ENCODE measurements around the gene SLC13A2.
"Not testable (repeated sequence)": the region's sequence is repeated elsewhere in the genome, so short reads cannot be mapped to it uniquely, and the experiment has no call there.

The SLC13A2 gene, protein sequence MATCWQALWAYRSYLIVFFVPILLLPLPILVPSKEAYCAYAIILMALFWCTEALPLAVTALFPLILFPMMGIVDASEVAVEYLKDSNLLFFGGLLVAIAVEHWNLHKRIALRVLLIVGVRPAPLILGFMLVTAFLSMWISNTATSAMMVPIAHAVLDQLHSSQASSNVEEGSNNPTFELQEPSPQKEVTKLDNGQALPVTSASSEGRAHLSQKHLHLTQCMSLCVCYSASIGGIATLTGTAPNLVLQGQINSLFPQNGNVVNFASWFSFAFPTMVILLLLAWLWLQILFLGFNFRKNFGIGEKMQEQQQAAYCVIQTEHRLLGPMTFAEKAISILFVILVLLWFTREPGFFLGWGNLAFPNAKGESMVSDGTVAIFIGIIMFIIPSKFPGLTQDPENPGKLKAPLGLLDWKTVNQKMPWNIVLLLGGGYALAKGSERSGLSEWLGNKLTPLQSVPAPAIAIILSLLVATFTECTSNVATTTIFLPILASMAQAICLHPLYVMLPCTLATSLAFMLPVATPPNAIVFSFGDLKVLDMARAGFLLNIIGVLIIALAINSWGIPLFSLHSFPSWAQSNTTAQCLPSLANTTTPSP

DNA sequence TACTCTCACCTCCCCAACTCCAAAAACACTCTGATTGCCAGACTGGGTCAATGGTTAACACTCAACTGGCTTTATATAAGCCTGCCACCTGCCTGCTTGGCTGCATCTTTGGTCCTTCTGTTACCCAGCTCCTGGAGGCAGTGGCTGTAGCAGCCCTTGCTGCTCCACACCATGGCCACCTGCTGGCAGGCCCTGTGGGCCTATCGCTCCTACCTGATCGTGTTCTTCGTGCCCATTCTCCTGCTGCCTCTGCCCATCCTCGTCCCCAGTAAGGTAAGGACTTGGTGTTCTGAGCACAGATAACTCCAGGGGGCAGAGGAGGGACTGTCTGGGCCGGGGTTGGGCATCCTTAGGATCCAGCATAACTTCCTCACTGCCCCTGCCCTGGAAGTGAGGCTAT is at the start of gene SLC13A2:
Gene SLC13A2 (plus strand): TSS at position 103 of the 400 bp plus-strand sequence. CDS start 69 bp downstream, at position 172.
- H3K36me3 ChIP-seq (ENCODE audit: control insufficient read depth, insufficient read depth, low read length): no peaks in the 10 kb centered on the region
- no peak within 1 kb of the TSS for H3K4me3 ChIP-seq (ENCODE audit: low read length)
- H3K27me3 ChIP-seq (ENCODE audit: control insufficient read depth, insufficient read depth, low read length): no peaks in the 10 kb centered on the region
- H3K9me3 ChIP-seq (ENCODE audit: control insufficient read depth, low read length): no peaks in the 10 kb centered on the region
- H3K9ac ChIP-seq (ENCODE audit: low read length): no peak within 1 kb of the TSS
- H3K4me1 ChIP-seq (ENCODE audit: control insufficient read depth, insufficient read depth, low read length): peaks cover 55% of the 10 kb centered on the region

DNA sequence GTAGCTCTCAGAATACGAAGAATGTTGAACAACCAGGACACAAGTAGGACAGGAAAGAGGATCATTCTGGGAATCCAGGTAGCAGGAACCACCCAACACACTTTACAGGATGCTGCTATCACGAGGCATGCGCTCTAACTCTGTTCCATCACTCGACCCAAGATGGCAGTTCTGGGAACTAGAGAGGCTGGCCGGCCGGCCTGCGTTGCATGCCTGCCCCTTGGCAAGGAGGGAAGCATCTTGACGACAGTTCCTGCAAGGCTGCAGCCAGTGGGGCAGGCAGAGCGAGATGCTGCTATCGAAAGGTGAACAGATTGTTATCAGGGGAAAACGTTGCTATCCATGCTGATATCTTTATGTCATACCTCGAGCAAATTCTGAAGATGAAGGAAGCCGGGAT is 48.2 kb upstream of the SLC13A2 start:
- Histone ChIP-seq H3K9me3 (ENCODE audit: control insufficient read depth, low read length) (no peaks in the 10 kb centered on the region), H3K9ac (ENCODE audit: low read length) (no peak overlapping the region), H3K4me3 (ENCODE audit: low read length) (no peak overlapping the region), H3K4me1 (ENCODE audit: control insufficient read depth, insufficient read depth, low read length) (peaks cover 15% of the 10 kb centered on the region), H3K27me3 (ENCODE audit: control insufficient read depth, insufficient read depth, low read length) (no peaks in the 10 kb centered on the region), H3K36me3 (ENCODE audit: control insufficient read depth, insufficient read depth, low read length) (no peaks in the 10 kb centered on the region)

DNA sequence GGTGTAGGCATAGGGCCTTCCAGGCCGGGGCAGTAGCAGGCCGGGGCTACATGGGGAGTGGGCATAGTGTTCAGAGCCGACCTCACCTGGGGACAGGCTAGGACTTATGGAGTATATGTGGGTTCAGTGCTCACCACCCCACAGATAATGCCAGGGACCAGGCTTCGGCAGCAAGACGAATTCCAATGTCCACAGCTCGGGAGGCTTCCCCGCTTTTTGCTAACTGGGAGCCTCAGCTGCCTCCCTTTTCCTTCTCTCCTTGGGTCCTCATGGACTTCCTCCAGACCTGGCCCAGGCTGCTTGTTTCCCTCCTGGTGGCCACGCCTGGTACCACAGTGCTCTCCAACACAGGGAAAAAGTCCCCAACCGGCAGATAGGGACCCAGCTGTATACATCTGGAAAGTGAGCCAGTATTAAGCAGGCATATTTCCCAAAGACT is 47.3 kb upstream of the SLC13A2 start:
- H3K36me3 ChIP-seq (ENCODE audit: control insufficient read depth, insufficient read depth, low read length): no peaks in the 10 kb centered on the region
- H3K4me1 ChIP-seq (ENCODE audit: control insufficient read depth, insufficient read depth, low read length): peaks cover 15% of the 10 kb centered on the region
- no peaks in the 10 kb centered on the region for H3K27me3 ChIP-seq (ENCODE audit: control insufficient read depth, insufficient read depth, low read length)
- no peak overlapping the region for H3K9ac ChIP-seq (ENCODE audit: low read length)
- no peaks in the 10 kb centered on the region for H3K9me3 ChIP-seq (ENCODE audit: control insufficient read depth, low read length)
- H3K4me3 ChIP-seq (ENCODE audit: low read length): no peak overlapping the region

DNA sequence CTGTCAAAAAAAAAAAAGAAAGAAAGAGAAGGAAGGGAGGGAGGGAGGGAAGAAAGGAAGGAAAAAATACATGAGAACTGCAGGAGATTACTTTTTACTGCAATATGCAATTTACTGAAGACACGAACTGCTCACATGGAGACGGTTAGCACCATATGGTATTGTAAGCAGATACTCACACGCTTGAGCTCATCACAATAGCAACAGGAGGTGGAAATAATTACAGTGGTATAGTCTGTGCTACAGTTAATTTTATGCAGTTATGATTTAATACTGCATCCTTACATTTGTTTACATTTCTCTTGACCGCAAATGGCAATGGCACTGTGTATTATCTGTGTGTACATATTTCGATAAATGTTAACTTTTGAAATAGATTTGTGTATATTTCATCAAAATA is 46.1 kb upstream of the SLC13A2 start:
- Histone ChIP-seq H3K4me1 (ENCODE audit: control insufficient read depth, insufficient read depth, low read length) (peaks cover 21% of the 10 kb centered on the region), H3K36me3 (ENCODE audit: control insufficient read depth, insufficient read depth, low read length) (no peaks in the 10 kb centered on the region), H3K4me3 (ENCODE audit: low read length) (no peak overlapping the region), H3K9me3 (ENCODE audit: control insufficient read depth, low read length) (no peaks in the 10 kb centered on the region), H3K9ac (ENCODE audit: low read length) (no peak overlapping the region), H3K27me3 (ENCODE audit: control insufficient read depth, insufficient read depth, low read length) (no peaks in the 10 kb centered on the region)

DNA sequence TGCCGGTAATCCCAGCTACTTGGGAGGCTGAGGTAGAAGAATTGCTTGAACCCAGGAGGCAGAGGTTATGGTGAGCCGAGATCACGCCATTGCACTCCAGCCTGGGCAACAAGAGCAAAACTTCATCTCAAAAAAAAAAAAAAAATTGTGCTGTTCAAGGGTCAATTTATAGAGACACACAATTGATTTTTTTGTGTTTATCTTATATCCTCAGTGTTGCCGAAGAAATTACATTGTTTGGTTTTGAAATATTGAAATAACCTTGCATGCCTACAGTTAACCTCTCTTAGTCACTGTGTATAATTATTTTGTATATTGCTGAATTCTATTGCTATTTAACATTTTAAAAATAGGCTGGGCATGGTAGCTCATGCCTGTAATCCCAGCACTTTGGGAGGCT is 45.5 kb upstream of the SLC13A2 start:
- not testable (repeated sequence) for H3K9me3 ChIP-seq (ENCODE audit: control insufficient read depth, low read length); H3K9ac ChIP-seq (ENCODE audit: low read length); H3K4me3 ChIP-seq (ENCODE audit: low read length); H3K27me3 ChIP-seq (ENCODE audit: control insufficient read depth, insufficient read depth, low read length); H3K36me3 ChIP-seq (ENCODE audit: control insufficient read depth, insufficient read depth, low read length)
- peaks cover 25% of the 10 kb centered on the region for H3K4me1 ChIP-seq (ENCODE audit: control insufficient read depth, insufficient read depth, low read length)

DNA sequence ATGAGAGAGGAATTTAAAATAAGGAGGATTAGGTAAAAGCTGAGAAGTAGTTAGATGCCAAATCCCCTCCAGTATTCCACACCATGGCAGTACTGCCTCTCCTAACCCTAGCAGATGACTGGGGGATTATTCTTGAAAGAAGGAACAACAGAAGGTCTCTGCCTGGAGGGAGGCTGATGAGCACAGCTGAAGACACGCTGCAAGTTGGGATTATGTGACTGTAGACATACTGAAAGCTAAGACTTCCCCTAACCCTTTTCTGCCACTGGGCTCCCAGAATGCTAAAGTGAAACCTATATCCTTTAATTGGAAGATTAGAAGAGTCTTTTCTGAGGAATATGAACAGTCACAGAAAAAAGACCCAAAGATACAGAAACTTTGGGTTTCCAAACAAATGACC is 39.7 kb upstream of the SLC13A2 start:
- H3K9me3 ChIP-seq (ENCODE audit: control insufficient read depth, low read length): no peaks in the 10 kb centered on the region
- H3K36me3 ChIP-seq (ENCODE audit: control insufficient read depth, insufficient read depth, low read length): no peaks in the 10 kb centered on the region
- no peak overlapping the region for H3K4me3 ChIP-seq (ENCODE audit: low read length)
- H3K9ac ChIP-seq (ENCODE audit: low read length): no peak overlapping the region
- H3K4me1 ChIP-seq (ENCODE audit: control insufficient read depth, insufficient read depth, low read length): peaks cover 18% of the 10 kb centered on the region
- H3K27me3 ChIP-seq (ENCODE audit: control insufficient read depth, insufficient read depth, low read length): no peaks in the 10 kb centered on the region

DNA sequence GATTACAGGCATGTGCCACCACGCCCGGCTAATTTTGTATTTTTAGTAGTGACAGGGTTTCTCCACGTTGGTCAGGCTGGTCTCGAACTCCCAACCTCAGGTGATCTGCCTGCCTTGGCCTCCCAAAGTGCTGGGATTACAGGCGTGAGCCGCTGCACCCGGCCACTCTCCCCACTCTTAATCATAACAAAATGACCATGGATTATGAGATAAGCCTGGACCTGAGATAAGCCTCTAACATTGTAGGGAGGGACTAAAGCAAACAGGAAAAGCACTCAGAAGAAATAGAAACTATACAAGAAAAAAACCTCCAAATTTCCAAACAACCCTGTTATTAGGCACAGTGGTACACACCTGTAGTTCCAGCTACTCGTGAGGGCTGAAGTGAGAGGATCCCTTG is 39.1 kb upstream of the SLC13A2 start:
- H3K4me1 ChIP-seq (ENCODE audit: control insufficient read depth, insufficient read depth, low read length): peaks cover 17% of the 10 kb centered on the region
- H3K27me3 ChIP-seq (ENCODE audit: control insufficient read depth, insufficient read depth, low read length); H3K4me3 ChIP-seq (ENCODE audit: low read length); H3K9me3 ChIP-seq (ENCODE audit: control insufficient read depth, low read length); H3K36me3 ChIP-seq (ENCODE audit: control insufficient read depth, insufficient read depth, low read length); H3K9ac ChIP-seq (ENCODE audit: low read length): not testable (repeated sequence)

DNA sequence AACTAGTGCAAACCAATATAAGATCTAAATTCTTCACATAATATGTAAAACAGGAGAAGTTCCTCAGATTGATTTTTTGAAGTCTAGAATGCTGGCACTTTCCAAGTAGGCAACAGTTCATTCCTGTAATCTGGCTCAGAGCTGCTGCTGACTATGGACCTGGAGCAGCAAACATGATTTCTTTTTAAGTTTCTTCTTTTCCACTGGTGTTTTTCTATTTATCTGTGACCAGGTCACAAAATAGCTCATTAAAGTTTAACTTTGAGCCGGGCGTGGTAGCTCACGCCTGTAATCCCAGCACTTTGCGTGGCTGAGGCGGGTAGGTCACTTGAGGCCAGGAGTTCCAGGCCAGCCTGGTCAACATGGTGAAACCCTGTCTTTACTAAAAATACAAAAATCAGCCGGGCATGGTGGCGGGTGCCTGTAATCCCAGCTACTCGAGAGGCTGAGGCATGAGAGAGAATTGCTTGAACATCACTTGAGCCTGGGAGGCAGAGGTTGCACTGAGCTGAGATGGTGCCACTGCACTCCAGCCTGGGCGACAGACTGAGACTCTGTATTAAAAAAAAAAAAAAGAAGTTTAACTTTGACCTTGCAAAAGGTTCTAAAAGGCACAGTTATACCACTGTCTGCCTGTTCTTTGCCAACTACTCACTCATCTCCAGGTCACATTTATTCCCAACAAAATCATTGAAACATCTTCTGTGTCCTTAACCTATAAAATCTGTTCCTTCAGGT is 29.4 kb upstream of the SLC13A2 start:
- Histone ChIP-seq H3K36me3 (ENCODE audit: control insufficient read depth, insufficient read depth, low read length) (no peaks in the 10 kb centered on the region), H3K27me3 (ENCODE audit: control insufficient read depth, insufficient read depth, low read length) (no peaks in the 10 kb centered on the region), H3K4me3 (ENCODE audit: low read length) (no peak overlapping the region), H3K9ac (ENCODE audit: low read length) (no peak overlapping the region), H3K9me3 (ENCODE audit: control insufficient read depth, low read length) (no peaks in the 10 kb centered on the region), H3K4me1 (ENCODE audit: control insufficient read depth, insufficient read depth, low read length) (peaks cover 6% of the 10 kb centered on the region)

DNA sequence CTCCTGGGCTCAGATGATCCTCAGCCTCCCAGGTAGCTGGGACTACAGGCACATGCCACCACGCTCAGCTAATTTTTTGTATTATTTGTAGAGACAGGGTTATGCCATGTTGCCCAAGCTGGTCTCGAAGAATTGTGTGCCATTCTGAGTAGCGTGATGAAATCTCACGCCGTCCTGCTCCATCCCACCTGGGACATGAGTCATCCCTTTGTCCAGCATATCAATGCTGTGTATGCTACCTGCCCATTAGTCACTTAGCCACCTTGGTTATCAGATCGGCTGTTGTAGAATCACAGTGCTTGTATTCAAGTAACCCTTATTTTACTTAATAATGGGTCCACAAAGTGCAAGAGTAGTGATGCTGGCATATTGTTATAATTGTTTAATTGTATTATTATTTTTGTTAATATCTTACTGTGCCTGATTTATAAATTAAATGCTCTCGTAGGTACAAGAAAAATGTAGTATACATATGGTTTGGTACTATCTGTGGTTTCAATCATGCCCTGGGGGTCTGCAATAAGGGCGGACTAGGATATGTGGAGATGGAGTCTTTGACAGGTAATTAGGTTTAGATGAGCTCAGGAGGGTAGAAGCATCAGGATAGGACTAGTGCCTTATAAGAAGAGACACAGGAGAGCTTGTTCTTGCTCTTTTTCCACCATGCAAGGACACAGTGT is 26.6 kb upstream of the SLC13A2 start:
- Histone ChIP-seq H3K9me3 (ENCODE audit: control insufficient read depth, low read length) (no peaks in the 10 kb centered on the region), H3K27me3 (ENCODE audit: control insufficient read depth, insufficient read depth, low read length) (no peaks in the 10 kb centered on the region)

DNA sequence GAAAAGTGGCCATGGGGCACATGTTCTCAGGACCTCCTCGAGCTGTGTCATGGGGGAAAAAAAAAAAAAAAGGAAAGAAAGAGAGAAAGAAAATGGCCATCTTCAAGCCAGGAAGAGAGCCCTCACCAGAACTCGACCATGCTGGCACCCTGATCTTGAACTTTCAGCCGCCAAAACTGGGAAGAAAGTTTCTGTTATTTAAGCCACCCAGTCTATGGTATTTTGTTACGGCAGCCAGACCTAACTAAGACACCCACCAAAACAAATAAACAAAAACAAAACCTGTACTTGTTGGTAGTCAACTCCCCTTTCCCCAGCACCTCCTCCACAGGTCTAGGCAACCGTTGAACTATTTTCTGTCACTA is 26.1 kb upstream of the SLC13A2 start:
- peaks cover 6% of the 10 kb centered on the region for H3K4me1 ChIP-seq (ENCODE audit: control insufficient read depth, insufficient read depth, low read length)
- no peak overlapping the region for H3K4me3 ChIP-seq (ENCODE audit: low read length)
- H3K9me3 ChIP-seq (ENCODE audit: control insufficient read depth, low read length): no peaks in the 10 kb centered on the region
- H3K27me3 ChIP-seq (ENCODE audit: control insufficient read depth, insufficient read depth, low read length): no peaks in the 10 kb centered on the region
- H3K36me3 ChIP-seq (ENCODE audit: control insufficient read depth, insufficient read depth, low read length): no peaks in the 10 kb centered on the region
- H3K9ac ChIP-seq (ENCODE audit: low read length): no peak overlapping the region

More for the DNA sequence above, 26.6 kb upstream of the SLC13A2 start:
- Histone ChIP-seq H3K4me3 (ENCODE audit: low read length) (no peak overlapping the region), H3K36me3 (ENCODE audit: control insufficient read depth, insufficient read depth, low read length) (no peaks in the 10 kb centered on the region), H3K4me1 (ENCODE audit: control insufficient read depth, insufficient read depth, low read length) (peaks cover 6% of the 10 kb centered on the region), H3K9ac (ENCODE audit: low read length) (no peak overlapping the region)

DNA sequence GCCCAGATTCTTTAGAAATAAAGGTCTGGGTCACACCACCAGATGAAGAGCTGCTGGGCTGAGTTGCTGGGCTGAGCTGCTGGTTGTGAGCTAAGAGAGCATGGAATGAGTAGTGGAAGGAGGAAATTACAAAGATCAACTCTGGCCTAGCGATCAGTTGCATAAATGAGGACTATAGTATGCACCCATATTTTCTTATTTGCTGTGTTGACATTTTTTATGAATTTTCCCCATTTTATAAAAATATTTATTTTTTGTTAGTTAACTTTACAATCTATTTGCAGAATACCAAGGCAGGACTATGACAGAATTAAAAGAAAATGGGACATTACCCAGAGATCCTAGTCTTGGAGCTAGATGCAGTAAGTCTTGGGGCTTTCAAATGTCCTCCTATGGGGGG is 23.6 kb upstream of the SLC13A2 start:
- Histone ChIP-seq H3K4me1 (ENCODE audit: control insufficient read depth, insufficient read depth, low read length) (no peaks in the 10 kb centered on the region), H3K9ac (ENCODE audit: low read length) (no peak overlapping the region), H3K36me3 (ENCODE audit: control insufficient read depth, insufficient read depth, low read length) (no peaks in the 10 kb centered on the region)

DNA sequence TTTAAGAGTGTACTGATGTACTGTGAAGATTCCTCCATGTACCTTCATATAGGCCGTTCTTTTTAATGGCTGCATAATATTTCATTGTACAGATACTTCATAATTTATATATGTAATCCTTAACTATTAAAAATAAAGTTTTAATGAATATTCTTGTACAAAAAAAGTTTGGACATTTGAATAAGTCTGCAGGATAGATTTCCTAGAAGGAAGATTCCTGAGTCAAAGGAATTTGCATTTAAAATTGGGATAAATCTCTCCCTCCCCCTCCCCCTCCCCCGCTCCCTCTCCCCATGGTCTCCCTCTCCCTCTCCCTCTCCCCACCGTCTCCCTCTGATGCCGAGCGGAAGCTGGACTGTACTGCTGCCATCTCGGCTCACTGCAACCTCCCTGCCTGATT is 15.6 kb upstream of the SLC13A2 start:
- H3K27me3 ChIP-seq (ENCODE audit: control insufficient read depth, insufficient read depth, low read length): peaks cover 3% of the 10 kb centered on the region
- H3K9me3 ChIP-seq (ENCODE audit: control insufficient read depth, low read length): no peaks in the 10 kb centered on the region
- H3K36me3 ChIP-seq (ENCODE audit: control insufficient read depth, insufficient read depth, low read length): no peaks in the 10 kb centered on the region

More for the DNA sequence above, 23.6 kb upstream of the SLC13A2 start:
- Histone ChIP-seq H3K4me3 (ENCODE audit: low read length) (no peak overlapping the region), H3K27me3 (ENCODE audit: control insufficient read depth, insufficient read depth, low read length) (no peaks in the 10 kb centered on the region), H3K9me3 (ENCODE audit: control insufficient read depth, low read length) (no peaks in the 10 kb centered on the region)

More for the DNA sequence above, 15.6 kb upstream of the SLC13A2 start:
- Histone ChIP-seq H3K4me3 (ENCODE audit: low read length) (no peak overlapping the region), H3K4me1 (ENCODE audit: control insufficient read depth, insufficient read depth, low read length) (no peaks in the 10 kb centered on the region), H3K9ac (ENCODE audit: low read length) (no peak overlapping the region)

Data from mucosa of stomach (tissue), 1 donor.